Measurements from ENCODE around the gene RUSC1. TPM values are rescaled to one million over a fixed set of nuclear protein-coding genes. Genes with fewer than 3 reads are reported as not detected.

RUSC1 gene
- total and polyA plus RNA-seq, 2 experiments from 2014 or later = 30.4 to 31.9 TPM

DNA sequence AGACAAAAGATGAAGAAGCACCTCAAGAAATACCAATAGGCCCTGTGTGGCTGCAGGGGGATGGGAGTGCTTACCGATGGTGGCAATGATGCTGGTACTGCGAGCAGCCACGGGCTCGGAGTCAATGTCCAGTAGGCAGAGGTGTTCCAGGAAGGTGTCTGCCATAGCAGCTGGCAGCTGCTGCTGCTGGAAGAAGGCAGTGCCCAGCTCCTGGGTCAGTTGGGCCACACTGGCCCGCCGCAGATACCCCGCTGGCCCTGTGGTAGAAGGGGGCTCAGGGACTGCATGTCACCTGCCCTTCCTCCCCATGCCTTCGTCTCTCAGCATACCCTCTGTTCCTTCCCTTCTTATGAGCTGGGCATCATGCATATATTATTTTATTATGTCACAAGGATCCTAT lies 20.7 kb upstream of the RUSC1 start:
- H3K9me3 ChIP-seq (ENCODE audit: low read depth) = no peaks in the 10 kb centered on the region

DNA sequence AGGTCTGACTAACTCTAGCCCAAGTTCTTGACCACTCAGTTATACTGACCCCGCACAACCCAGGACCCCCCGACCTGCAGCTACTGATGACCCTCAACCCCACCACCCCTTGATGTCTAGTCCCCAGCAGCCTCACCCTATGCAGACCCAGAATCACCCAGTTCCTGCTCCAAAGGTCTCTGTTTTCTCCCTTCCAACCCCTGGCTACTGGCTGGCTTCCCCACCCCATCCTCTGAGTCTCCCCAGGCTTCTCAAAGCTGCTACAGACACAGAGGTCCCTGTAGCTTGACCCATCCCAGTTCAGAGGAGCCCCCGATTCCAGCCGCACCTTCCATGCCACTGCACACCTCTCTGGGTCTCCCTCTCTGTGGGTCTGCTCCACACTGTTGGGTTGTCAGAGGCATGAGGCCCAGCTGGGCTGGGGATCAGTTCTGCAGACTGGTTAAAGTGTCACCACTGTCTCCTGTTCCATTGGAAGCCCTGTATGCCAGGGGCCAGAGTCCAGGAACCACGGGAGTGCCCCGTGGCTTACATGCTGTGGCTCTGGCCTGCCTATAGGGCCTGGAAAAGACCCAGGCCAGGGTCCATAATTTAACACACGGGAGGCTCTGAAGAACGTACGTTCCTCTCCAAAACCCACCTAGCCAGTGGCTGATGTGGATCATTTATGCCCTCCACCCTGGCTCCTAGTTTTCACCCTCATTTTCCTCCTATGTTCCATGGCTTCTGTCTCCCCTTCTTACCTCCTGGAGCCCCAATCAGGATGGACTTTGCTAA lies 20.0 kb upstream of the RUSC1 start:
- no peak overlapping the region for H3K4me3 ChIP-seq
- no peak overlapping the region for H3K27ac ChIP-seq
- 0 out of 2 replicates have a peak, but pooled peaks cover 4% of the 10 kb centered on the region for H3F3A ChIP-seq (ENCODE audit: insufficient read depth)
- 64 to 78% methylated on average over 9 of the region's 9 CpGs for WGBS, 2 experiments (ENCODE audit: low coverage in 1 of 2, low lambda C conversion rate in 2 of 2, missing lambda C conversion rate in 2 of 2)
- H3K27me3 ChIP-seq (replicated peaks; ENCODE audit: insufficient read depth) = peaks cover 2% of the 10 kb centered on the region; the same call in 1 of the 2 replicates
- H3K4me2 ChIP-seq (ENCODE audit: unreplicated experiment) = no peak overlapping the region
- no peaks in the 10 kb centered on the region for H4K20me1 ChIP-seq (ENCODE audit: insufficient read depth)
- H3K9me2 ChIP-seq (ENCODE audit: insufficient read depth) = no peaks in the 10 kb centered on the region
- peaks cover 7% of the 10 kb centered on the region for H3K4me1 ChIP-seq (ENCODE audit: insufficient read depth)
- TF ChIP-seq EZH2phosphoT487 (IDR thresholded peaks at IDR 0.05; ENCODE audit: insufficient read depth, low read depth) (no peak), EZH2 (IDR thresholded peaks at IDR 0.05; ENCODE audit: insufficient read depth, poor library complexity, severe bottlenecking) (no peak)
- in situ Hi-C loops (cut with MboI) = no loop called here
- H3K79me2 ChIP-seq (ENCODE audit: insufficient read depth) = no peaks in the 10 kb centered on the region
- no peak overlapping the region for H3K9ac ChIP-seq
- no peak for DNase-seq
- no peak overlapping the region for H2AFZ ChIP-seq
- H3K9me3 ChIP-seq (ENCODE audit: low read depth) = no peaks in the 10 kb centered on the region
- H3K36me3 ChIP-seq (ENCODE audit: low read depth) = no peaks in the 10 kb centered on the region

More for the DNA sequence above, 20.7 kb upstream of the RUSC1 start:
- no peak for TF ChIP-seq EZH2phosphoT487 (IDR thresholded peaks at IDR 0.05; ENCODE audit: insufficient read depth, low read depth)
- TF ChIP-seq EZH2 (IDR thresholded peaks at IDR 0.05; ENCODE audit: insufficient read depth, poor library complexity, severe bottlenecking) = no peak
- no peak overlapping the region for H2AFZ ChIP-seq
- H3K27me3 ChIP-seq (replicated peaks; ENCODE audit: insufficient read depth) = peaks cover 9% of the 10 kb centered on the region
- 70 to 77% methylated on average over 8 of the region's 8 CpGs for WGBS, 2 experiments (ENCODE audit: low coverage in 1 of 2, low lambda C conversion rate in 2 of 2, missing lambda C conversion rate in 2 of 2)
- no peaks in the 10 kb centered on the region for H3K79me2 ChIP-seq (ENCODE audit: insufficient read depth)
- H3K9me2 ChIP-seq (ENCODE audit: insufficient read depth) = no peaks in the 10 kb centered on the region
- in situ Hi-C loops (cut with MboI) = no loop called here
- H3K27ac ChIP-seq = no peak overlapping the region
- no peaks in the 10 kb centered on the region for H4K20me1 ChIP-seq (ENCODE audit: insufficient read depth)
- no peak for DNase-seq
- H3K36me3 ChIP-seq (ENCODE audit: low read depth) = no peaks in the 10 kb centered on the region
- H3F3A ChIP-seq (ENCODE audit: insufficient read depth) = 0 out of 2 replicates have a peak, but pooled peaks cover under 1% of the 10 kb centered on the region
- no peaks in the 10 kb centered on the region; the same call in 1 of the 2 replicates for H3K4me1 ChIP-seq (ENCODE audit: insufficient read depth)
- H3K4me2 ChIP-seq (ENCODE audit: unreplicated experiment) = no peak overlapping the region
- H3K4me3 ChIP-seq = no peak overlapping the region
- H3K9ac ChIP-seq = no peak overlapping the region

DNA sequence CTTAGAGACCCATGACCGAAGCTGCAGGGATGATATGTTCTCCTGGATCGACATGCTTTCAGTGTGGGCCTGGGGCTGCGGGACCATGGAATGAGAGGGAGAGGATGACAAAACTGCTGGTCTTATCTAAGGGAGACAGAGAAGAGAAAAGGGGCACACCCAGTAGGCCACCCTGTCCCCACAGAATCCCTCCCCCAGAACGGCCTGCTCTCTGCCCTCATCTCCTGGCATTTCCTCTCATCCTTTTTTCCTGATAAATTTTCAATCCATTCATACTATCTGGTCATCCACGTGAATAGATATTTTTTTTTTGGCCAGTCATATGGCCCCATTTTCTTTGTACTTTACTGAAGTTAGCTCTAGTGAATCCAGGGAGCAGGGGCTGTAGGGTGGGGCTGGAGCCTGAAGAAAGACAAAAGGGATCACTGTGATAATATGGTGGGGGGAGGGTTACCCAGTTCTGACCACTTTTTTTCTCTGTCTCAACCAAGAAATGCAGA lies 19.3 kb upstream of the RUSC1 start, which contains the start of gene PKLR:
Gene PKLR (minus strand): TSS at position 97 of the 500 bp plus-strand sequence. CDS start 43 bp downstream, at position 54.
- in situ Hi-C loops (cut with MboI) = no loop called here
- WGBS, 2 experiments (ENCODE audit: low coverage in 1 of 2, low lambda C conversion rate in 2 of 2, missing lambda C conversion rate in 2 of 2) = 51 to 53% methylated on average over 5 of the region's 5 CpGs

GRCh38 chr1:155304558-155305063 lies 16.1 kb upstream of the RUSC1 start:
- Histone ChIP-seq H3K9ac (no peak overlapping the region), H2AFZ (no peak overlapping the region), H3K9me2 (ENCODE audit: insufficient read depth) (no peaks in the 10 kb centered on the region), H4K20me1 (ENCODE audit: insufficient read depth) (no peaks in the 10 kb centered on the region), H3K9me3 (ENCODE audit: low read depth) (no peaks in the 10 kb centered on the region), H3K4me3 (no peak overlapping the region), H3K4me1 (ENCODE audit: insufficient read depth) (peaks cover 17% of the 10 kb centered on the region), H3F3A (ENCODE audit: insufficient read depth) (peaks cover 13% of the 10 kb centered on the region; the same call in 1 of the 2 replicates), H3K36me3 (ENCODE audit: low read depth) (no peaks in the 10 kb centered on the region), H3K27me3 (replicated peaks; ENCODE audit: insufficient read depth) (no peaks in the 10 kb centered on the region), H3K79me2 (ENCODE audit: insufficient read depth) (peaks cover 9% of the 10 kb centered on the region), H3K4me2 (ENCODE audit: unreplicated experiment) (no peak overlapping the region), H3K27ac (no peak overlapping the region)
- in situ Hi-C loops (cut with MboI) = no loop called here
- no peak for DNase-seq
- WGBS, 2 experiments (ENCODE audit: low coverage in 1 of 2, low lambda C conversion rate in 2 of 2, missing lambda C conversion rate in 2 of 2) = 63 to 67% methylated on average over 11 of the region's 11 CpGs
- TF ChIP-seq EZH2phosphoT487 (IDR thresholded peaks at IDR 0.05; ENCODE audit: insufficient read depth, low read depth) = no peak
- TF ChIP-seq EZH2 (IDR thresholded peaks at IDR 0.05; ENCODE audit: insufficient read depth, poor library complexity, severe bottlenecking) = no peak

More for the DNA sequence above, 19.3 kb upstream of the RUSC1 start, which contains the start of gene PKLR:
- Histone ChIP-seq H3K27ac (no peak within 1 kb of the TSS), H4K20me1 (ENCODE audit: insufficient read depth) (no peaks in the 10 kb centered on the region), H3K9ac (no peak within 1 kb of the TSS), H3K4me1 (ENCODE audit: insufficient read depth) (peaks cover 14% of the 10 kb centered on the region), H3K9me2 (ENCODE audit: insufficient read depth) (no peaks in the 10 kb centered on the region), H3K4me2 (ENCODE audit: unreplicated experiment) (no peak within 1 kb of the TSS), H3K79me2 (ENCODE audit: insufficient read depth) (no peaks in the 10 kb centered on the region), H3F3A (ENCODE audit: insufficient read depth) (0 out of 2 replicates have a peak, but pooled peaks cover 4% of the 10 kb centered on the region), H3K27me3 (replicated peaks; ENCODE audit: insufficient read depth) (no peaks in the 10 kb centered on the region; the same call in 1 of the 2 replicates), H2AFZ (no peak within 1 kb of the TSS), H3K9me3 (ENCODE audit: low read depth) (no peaks in the 10 kb centered on the region), H3K4me3 (no peak within 1 kb of the TSS), H3K36me3 (ENCODE audit: low read depth) (no peaks in the 10 kb centered on the region)
- no peak for DNase-seq
- TF ChIP-seq EZH2phosphoT487 (IDR thresholded peaks at IDR 0.05; ENCODE audit: insufficient read depth, low read depth) (no peak), EZH2 (IDR thresholded peaks at IDR 0.05; ENCODE audit: insufficient read depth, poor library complexity, severe bottlenecking) (no peak)
